ENCODE results near the gene ARRDC4. TPM values are rescaled to one million over a fixed set of nuclear protein-coding genes. Genes with fewer than 3 reads are reported as not detected.

ARRDC4 gene
- total RNA-seq, 1 donor from 2014 or later: 15.3 TPM

DNA sequence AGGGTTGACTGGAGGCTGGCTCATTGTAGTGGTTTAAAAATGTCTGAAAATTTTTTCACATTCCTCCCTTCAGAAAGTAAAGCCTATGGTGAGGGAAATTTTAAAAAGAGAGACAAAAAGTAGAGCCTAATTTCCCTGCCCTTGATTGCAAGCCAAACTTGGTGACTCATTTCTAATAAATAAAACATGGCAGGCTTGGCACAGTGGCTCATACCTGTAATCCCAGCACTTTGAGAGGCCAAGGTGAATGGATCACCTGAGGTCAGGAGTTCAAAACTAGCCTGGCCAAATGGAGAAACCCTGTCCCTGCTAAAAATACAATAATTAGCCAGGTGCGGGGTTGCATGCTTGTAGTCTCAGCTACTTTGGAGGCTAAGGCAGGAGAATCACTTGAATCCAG, 18.9 kb upstream of the ARRDC4 start:
- Mint-ChIP-seq H3K36me3 (ENCODE audit: unreplicated experiment) (no peaks in the 10 kb centered on the region), H3K9me3 (ENCODE audit: unreplicated experiment) (no peaks in the 10 kb centered on the region), H3K27ac (ENCODE audit: unreplicated experiment) (no peak overlapping the region), H3K4me1 (ENCODE audit: unreplicated experiment) (no peaks in the 10 kb centered on the region), H3K4me3 (ENCODE audit: unreplicated experiment) (no peak overlapping the region), H3K27me3 (ENCODE audit: unreplicated experiment) (peaks cover 10% of the 10 kb centered on the region)
- TF ChIP-seq, protein P1, sequence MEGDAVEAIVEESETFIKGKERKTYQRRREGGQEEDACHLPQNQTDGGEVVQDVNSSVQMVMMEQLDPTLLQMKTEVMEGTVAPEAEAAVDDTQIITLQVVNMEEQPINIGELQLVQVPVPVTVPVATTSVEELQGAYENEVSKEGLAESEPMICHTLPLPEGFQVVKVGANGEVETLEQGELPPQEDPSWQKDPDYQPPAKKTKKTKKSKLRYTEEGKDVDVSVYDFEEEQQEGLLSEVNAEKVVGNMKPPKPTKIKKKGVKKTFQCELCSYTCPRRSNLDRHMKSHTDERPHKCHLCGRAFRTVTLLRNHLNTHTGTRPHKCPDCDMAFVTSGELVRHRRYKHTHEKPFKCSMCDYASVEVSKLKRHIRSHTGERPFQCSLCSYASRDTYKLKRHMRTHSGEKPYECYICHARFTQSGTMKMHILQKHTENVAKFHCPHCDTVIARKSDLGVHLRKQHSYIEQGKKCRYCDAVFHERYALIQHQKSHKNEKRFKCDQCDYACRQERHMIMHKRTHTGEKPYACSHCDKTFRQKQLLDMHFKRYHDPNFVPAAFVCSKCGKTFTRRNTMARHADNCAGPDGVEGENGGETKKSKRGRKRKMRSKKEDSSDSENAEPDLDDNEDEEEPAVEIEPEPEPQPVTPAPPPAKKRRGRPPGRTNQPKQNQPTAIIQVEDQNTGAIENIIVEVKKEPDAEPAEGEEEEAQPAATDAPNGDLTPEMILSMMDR (IDR thresholded peaks at IDR 0.05): no peak
- no peak for DNase-seq (ENCODE audit: extremely low spot score, unreplicated experiment)

DNA sequence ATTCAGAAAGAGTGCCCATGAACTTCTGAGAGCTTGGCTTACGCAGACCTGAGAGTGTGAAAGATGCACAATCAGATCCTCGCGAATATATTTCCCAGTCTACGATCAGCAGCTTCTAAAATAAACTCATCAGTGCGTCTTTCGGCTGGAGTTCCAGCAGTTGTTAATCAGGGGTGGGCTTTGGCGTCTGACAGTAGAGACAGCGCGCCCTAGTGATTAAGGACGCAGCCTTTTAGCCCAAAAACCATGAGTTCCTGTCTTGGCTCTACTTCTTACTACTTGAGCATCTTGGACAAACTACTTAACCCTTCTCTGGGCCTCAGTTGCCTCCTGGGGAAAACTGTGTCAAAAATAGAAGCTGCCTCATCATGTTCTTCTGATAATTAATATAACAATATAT, 15.8 kb upstream of the ARRDC4 start:
- Mint-ChIP-seq H3K27me3 (ENCODE audit: unreplicated experiment) (peaks cover 4% of the 10 kb centered on the region), H3K27ac (ENCODE audit: unreplicated experiment) (no peak overlapping the region), H3K36me3 (ENCODE audit: unreplicated experiment) (no peaks in the 10 kb centered on the region), H3K4me1 (ENCODE audit: unreplicated experiment) (no peaks in the 10 kb centered on the region), H3K9me3 (ENCODE audit: unreplicated experiment) (no peaks in the 10 kb centered on the region), H3K4me3 (ENCODE audit: unreplicated experiment) (no peak overlapping the region)
- TF ChIP-seq, protein P1 (IDR thresholded peaks at IDR 0.05): no peak
- no peak for DNase-seq (ENCODE audit: extremely low spot score, unreplicated experiment)

DNA sequence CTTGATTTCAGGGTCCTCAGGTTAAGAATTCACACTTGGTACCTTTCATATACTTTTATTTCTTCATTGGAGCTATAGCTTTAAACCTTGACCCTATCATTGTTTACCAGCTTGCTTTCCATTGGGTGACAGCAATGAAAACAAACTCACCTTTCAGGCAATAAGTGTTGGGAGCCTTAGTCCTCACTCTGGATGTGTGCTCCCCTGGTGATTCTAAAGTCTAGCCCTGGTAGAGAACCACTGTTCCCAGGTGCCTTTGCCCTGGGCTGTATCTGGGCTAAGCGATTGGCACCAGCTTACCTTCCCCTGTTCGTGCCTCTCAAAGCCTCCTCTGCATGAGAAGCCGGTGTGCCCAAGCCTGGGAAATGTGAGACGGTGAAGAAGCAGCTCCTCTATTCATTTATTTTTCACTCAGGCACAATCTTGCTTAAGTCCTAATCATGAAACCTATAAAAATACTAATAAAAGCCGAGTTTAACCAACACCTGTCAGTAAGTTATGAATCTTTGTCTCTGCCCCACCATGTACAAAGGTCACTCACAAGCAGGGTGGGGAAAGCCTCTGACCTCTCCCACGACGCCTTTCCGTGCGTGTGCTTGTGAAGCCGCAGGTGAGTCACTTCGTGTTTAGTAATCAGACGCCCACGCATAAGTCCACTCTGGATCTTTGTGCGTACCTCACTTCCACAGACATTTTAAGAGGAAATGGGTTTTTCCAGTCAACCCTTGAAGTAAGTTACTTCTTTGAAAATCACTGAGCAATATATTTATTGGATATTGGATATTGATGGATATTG, 12.8 kb upstream of the ARRDC4 start:
- H3K9me3 Mint-ChIP-seq (ENCODE audit: unreplicated experiment): no peaks in the 10 kb centered on the region
- TF ChIP-seq, protein P1 (IDR thresholded peaks at IDR 0.05): no peak
- no peak overlapping the region for H3K4me3 Mint-ChIP-seq (ENCODE audit: unreplicated experiment)
- no peaks in the 10 kb centered on the region for H3K36me3 Mint-ChIP-seq (ENCODE audit: unreplicated experiment)
- H3K27me3 Mint-ChIP-seq (ENCODE audit: unreplicated experiment): peaks cover 22% of the 10 kb centered on the region
- no peak overlapping the region for H3K27ac Mint-ChIP-seq (ENCODE audit: unreplicated experiment)
- no peak for DNase-seq (ENCODE audit: extremely low spot score, unreplicated experiment)
- no peaks in the 10 kb centered on the region for H3K4me1 Mint-ChIP-seq (ENCODE audit: unreplicated experiment)

DNA sequence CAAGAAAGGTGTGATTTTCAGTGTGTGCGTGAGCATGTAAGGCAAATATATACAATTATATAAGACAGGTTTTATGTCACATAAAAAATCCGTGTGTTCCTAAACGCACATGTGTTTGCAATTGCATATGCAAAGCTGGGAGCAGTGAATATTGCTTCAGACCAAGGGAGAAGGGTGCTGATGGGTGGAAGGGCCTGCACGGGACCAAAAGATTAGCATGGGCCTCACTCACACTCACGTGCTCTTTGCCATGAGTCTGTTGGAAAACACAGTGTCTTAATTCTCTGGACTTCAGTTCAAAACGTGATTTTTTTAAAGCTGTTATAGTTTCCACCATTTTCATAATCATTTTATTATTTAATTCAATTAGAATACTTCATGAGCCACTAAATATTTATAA, 7.2 kb upstream of the ARRDC4 start:
- TF ChIP-seq, protein P1 (IDR thresholded peaks at IDR 0.05): no peak
- Mint-ChIP-seq H3K27me3 (ENCODE audit: unreplicated experiment) (peaks cover 44% of the 10 kb centered on the region), H3K27ac (ENCODE audit: unreplicated experiment) (no peak overlapping the region), H3K9me3 (ENCODE audit: unreplicated experiment) (no peaks in the 10 kb centered on the region), H3K4me1 (ENCODE audit: unreplicated experiment) (no peaks in the 10 kb centered on the region), H3K36me3 (ENCODE audit: unreplicated experiment) (no peaks in the 10 kb centered on the region), H3K4me3 (ENCODE audit: unreplicated experiment) (no peak overlapping the region)
- no peak for DNase-seq (ENCODE audit: extremely low spot score, unreplicated experiment)

DNA sequence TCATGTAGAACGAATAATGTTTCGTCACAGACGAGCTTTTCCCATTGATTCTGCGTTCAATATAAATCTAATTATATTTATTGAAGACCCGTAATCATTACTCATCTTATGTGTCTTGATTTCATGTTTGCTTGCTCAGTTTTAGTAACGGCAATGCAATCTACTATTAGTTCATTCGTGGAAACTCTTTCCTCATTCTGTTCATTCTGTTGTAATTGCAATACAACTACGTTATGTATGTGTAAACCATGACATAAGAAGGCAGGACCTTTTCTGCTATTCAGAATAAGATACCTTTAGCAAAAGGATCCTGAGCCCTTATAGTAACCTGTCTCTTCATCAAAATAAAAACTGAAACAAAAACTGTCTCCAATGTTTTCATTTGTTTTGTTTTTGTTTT, 6.8 kb upstream of the ARRDC4 start:
- Mint-ChIP-seq H3K27me3 (ENCODE audit: unreplicated experiment) (peaks cover 44% of the 10 kb centered on the region), H3K4me1 (ENCODE audit: unreplicated experiment) (no peaks in the 10 kb centered on the region), H3K9me3 (ENCODE audit: unreplicated experiment) (no peaks in the 10 kb centered on the region), H3K36me3 (ENCODE audit: unreplicated experiment) (no peaks in the 10 kb centered on the region), H3K27ac (ENCODE audit: unreplicated experiment) (no peak overlapping the region), H3K4me3 (ENCODE audit: unreplicated experiment) (no peak overlapping the region)
- no peak for DNase-seq (ENCODE audit: extremely low spot score, unreplicated experiment)
- TF ChIP-seq, protein P1 (IDR thresholded peaks at IDR 0.05): no peak

Data from osteocyte (in vitro differentiated cells).